GM18502 (cell line): Measurements from ENCODE around the gene MFRP.

ENCODE experiments used
- ATAC-seq: cut with Tn5 transposase; IDR thresholded peaks from one replicate; pipeline ENCODE4 v1.9.1; 2021; ENCODE audit warnings: mild to moderate bottlenecking; ENCODE audit not compliant: unreplicated experiment, poor library complexity

MFRP gene

DNA sequence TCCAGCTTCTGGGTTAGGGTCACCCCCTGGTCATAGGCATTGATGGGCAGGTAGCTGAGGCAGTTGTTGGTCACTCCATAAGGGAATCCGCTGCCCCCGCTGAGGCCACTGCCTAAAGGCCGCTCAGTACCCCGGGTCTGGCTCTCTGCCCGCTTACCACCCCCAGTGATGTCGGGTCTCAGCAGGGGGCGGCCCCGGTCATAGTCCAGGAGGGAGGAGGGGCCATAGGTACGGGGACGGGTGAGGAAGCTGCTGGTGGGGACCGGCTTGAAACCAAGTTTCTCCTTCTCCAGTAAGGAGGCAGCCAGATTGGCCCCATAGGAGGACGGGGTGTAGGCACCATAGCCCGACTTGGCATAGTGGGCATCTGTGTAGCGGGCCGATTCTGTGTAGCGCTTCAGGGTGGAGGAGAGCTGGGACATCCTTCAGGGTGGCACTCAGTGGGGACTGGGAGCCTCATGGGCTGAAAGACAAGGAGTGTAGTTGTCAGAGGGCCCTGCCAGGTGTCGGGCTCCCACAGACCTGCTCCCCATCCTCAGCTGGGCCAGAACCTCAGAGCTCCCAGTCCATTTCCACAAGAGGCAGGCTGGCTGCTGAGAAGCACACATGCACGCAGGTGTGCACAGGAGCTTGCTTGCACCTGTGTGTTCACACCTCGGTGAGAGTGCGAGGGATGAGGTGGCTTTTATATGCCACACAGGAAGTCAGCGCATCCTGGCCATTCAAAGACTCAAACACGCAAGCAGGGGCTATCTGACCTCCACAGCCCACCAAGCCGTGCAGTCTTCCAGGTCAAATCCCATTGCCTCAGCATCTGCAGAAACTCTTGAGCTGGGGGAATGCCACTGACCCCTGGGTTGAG lies 26.8 kb upstream of the MFRP start:
- no peak for ATAC-seq

DNA sequence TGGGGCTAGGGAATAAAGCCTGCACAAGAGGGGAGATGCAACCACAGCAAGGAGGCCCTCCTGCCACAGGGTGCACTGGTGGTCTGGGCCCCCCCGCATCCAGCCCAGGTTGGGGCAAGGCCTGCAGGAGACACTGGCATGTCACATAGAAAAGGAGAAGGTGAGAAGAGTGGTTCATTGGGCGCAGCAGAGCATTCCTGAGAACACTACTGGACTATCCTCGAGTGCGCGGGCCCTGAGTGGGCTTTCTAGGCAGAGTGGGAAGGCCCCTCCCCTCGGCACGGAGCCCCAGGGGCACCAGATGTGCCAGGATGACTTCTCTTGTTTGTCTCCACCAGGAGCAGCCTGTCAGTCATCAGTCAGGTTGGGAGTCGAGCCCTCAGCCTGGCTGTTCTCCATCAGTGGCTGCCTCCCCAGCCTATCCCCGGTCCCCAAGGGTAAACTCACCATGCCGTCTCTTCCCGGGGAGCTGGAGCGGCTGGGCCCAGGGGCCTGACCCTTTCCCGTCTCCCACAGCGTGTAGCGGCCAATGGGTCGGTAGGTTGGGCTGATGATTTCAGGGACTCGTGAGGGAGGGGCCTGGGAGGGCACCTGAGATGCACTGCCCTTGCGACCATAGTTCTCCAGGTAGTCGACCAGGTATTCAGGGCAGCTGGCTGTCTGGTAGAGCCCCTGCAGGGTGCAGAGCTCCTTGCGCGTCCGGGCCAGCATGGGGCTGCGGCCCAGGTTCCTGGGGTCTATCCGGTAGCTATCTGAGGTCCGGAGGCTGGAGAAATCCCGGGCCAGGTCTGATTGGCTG lies 26.0 kb upstream of the MFRP start:
- ATAC-seq, result no peak

DNA sequence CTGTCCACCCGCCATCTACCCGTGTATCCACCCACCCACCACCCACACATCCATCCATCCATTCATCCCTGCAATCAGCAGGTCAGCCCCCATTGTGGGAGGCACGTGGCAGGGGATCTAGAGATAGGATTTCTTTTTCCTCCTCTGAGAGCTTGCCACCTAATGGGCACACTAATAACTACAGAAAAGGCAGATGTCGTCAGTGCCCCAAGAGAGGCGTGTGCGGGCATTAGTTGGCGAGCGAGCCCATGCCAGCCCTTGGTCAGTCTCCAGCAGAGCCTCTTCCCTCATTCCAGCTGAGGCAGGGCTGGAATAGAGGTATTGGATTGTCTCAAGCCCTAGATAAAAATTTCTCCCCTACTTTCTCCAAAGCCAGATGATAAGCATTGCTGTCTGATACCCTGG lies 25.3 kb upstream of the MFRP start:
- ATAC-seq, result no peak

- no peak for ATAC-seq
These were observed 24.6 kb upstream of the MFRP start for GRCh38 chr11:119371067-119371601.

DNA sequence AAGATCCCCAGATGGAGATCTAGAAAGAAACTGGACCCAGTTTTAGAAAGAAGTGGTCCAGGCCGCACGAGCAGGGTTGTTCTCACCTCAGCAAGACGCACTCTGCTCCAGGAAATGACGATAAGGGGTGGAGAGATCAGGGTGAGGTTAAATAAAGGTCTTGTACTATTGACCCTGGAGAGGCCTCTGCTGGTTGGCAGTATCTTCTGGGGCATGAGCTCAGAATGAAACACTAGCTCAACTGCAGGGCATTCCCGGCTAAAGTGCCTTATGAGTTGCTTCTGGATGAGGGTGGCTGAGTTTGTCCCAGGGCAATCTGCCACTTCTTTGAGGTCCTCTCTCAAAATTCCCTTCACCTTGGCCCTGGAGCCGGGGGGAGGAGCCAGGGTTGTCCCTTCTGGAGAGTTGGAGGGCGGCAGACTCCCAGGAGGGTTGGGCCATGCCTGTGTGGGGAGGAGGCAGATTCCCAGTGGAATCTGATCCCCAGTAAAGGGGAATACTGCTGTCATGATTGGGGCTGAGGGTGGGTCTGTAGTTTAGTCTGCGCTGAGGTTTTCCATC lies 24.1 kb upstream of the MFRP start:
- no peak for ATAC-seq

DNA sequence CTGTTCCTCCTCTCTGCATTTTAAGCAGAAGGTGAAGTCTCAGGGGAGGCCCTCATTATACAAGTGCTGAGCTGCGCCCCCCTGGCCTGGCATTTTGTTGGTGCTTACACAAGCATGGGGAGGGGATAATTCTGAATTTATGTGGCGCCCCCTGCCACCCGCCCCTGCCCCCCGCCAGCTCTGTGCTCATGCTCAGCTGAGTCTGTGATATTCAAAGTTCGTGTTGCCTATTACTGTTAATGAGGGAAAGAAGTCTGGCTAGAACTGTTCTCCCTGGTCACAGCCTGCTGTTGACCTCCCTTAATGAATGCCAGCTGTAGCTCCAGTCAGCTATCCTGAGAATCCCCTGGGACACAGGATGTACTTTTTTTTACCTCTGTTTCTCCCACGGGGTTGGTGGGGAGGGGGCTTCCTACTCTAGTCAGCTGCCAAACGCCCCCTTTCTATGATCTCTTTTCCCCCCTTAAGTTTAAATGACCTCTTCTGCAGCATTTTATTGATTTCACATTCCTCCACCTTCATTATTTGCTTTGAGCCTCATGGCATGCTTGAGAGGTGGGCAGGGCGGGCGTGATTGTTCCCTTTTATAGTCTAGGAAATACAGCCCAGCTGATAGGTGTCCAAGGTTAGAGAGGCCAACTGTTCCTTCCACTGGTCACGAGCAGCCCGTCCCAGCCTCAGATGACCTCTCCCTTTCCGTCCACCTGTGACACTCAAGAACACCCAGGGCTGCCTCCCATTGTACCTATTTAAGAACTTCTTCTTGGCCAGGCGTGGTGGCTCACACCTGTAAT lies 22.8 kb upstream of the MFRP start:
- ATAC-seq, result no peak

GRCh38 chr11:119368121-119369034 lies 21.9 kb upstream of the MFRP start:
- ATAC-seq, result no peak

DNA sequence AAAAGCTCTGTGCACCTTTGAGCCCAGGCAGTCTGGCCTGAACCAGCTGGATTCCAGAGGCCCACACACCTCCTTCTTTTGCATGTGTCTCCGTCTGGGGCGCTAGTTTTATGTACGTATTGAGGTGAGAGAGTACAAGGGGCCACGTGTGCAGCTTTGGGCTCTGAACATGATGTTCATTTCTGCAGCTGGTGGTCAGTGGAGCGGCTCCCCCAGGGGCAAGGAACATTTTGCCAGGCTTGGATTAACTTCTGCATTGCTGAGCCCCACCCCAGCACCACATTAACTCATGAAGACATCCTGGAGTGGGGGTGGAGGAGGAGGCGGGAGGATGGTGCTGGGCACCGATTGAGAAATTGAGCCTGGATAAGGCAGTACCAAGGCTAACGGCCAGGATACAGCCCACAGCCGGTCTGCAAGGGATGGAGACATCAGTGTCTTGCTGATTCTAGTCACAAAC lies 21.2 kb upstream of the MFRP start:
- ATAC-seq, result no peak

DNA sequence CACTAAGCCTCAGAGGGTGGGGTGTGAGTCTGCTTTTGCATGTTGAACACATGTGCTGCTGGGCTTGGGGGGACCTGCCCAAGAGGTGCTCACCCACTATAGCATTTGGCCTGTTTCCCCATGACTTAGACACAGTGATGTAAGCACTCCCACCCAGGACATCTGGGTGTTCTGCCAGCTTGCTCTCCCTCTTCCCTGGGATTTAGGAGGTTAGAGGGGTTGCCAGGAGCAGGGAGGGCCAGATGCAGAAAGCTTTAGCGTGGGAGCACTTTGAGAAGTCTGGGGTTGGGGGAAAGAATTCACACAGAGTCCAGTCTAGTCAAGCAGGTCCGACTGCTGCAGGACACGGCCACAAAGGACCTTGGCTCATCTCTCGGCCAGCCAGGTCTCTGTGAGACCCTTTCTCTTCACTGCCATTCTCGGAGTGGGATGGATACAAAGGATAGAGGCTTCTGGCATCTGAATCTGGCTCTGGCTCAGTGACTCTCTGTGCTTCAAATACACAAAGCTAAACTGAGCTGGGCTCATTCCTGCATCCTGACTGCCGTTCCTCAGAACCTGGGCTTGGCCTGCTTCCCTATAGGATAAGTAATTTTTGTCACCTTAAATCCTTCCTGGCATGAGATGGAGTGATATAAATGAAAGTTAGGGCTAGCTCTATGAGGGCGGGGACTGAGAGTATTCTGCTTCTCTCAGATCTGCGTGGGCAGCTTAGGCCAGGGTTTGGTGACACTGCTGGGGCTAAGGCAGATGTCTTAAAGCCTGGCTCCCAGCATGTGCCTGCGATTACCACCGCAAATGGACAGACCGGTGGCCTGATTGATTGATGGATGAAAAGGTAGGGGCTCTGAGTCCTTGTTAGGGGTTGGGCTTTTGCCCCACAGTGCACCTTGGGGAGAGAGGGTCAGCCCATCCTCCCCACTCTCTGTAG lies 20.4 kb upstream of the MFRP start:
- ATAC-seq, result no peak

DNA sequence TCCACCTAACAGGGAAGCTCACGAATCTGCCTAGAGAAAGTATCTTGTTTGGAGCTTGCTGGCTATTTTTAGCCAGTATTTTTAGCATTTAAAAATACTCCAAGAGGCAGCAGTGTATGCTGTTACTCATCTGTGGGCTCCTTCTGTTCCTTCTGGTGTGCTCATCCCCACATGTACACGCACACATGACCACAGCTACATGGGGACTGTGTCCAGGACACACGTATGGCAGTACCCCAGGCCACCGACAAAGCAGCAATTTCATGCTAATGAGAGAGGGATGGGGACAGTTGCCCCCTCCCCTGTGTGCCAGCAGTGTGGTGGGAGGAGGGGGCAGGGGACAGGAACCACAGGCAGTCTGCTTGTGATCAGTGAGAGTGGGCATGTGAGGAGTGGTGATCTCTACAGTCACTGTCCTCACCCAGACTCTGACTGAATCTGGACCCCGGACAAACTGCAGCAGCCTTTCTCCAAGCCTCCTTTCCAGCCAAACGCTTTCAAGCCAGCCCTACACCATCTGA lies 18.6 kb upstream of the MFRP start:
- ATAC-seq, result no peak

DNA sequence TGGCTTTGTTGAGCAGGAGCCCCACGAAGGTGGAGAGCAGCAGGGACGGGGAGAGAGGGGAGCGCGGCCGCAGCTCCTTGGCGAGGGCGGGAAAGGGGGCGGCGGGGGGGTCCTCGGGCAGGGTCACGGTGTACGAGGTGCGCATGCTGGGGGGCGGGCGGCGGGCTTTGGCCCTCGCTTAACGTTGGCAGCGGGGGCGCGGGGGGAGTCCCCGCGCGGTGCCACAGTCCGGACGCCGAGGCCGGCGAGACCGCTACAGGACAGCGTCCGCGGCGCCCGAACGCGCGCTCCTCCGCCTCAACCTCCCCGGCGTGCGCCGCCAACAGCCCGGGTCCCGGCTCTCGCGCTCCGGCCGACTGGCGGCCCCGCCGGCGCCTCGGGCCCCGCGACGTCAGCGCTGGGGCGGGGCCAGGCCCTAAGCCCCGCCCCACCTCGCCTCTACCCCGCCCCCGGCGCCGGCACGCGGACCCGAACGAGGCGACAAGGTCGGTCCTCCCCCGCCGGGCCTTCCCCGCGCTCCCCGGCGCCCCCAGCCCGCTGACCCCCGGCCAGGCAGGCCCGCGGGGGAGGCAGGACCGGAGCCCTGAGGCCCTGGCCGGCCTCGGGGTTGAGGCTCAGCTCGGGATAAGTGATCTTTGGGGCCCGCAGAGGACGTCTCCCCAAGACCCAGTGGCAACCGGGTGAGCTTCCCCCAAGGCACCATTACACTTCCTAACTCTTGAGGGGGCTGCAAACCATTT lies 17.5 kb upstream of the MFRP start:
- ATAC-seq, result no peak

- ATAC-seq, result no peak
These were observed 16.8 kb upstream of the MFRP start for GRCh38 chr11:119363081-119363850.

- ATAC-seq, result no peak
These were observed 16.2 kb upstream of the MFRP start for GRCh38 chr11:119362741-119363080.

DNA sequence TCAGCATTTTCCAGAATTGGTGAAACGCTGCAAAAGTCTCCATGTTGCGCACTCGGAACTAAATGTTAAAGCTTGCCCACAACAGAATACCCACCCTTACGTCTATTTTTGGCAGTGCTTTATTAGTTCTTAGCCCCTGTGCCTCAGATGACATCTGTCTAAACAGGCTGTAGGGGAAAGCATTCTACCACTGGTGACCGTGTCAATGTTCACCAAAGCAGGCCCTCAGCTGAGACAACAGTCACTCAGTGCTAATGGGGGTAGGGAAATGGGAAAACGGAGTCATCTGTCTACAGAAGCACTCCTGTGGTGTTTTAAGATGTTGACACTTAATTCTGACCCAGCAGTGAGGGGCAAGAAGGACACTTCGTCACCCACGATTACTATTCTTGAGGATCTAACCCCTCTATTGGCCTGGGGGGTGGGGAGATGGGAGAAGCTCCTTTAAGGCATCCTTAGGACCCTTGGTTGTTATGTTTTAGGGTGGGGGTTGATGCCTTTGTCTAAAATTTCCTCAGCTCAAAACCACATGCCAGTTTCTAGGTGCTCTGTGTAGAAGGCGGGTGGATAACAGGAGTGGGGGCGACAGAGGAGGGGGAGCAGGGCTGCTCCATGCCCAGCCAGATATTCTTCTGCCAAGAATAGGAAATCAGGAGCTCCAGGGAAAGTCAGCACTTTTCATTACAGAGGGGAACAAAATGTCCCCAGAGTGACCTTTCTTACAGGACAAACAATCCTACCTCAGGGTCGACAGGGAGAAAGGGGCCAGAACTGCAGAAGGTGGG lies 15.6 kb upstream of the MFRP start:
- no peak for ATAC-seq

DNA sequence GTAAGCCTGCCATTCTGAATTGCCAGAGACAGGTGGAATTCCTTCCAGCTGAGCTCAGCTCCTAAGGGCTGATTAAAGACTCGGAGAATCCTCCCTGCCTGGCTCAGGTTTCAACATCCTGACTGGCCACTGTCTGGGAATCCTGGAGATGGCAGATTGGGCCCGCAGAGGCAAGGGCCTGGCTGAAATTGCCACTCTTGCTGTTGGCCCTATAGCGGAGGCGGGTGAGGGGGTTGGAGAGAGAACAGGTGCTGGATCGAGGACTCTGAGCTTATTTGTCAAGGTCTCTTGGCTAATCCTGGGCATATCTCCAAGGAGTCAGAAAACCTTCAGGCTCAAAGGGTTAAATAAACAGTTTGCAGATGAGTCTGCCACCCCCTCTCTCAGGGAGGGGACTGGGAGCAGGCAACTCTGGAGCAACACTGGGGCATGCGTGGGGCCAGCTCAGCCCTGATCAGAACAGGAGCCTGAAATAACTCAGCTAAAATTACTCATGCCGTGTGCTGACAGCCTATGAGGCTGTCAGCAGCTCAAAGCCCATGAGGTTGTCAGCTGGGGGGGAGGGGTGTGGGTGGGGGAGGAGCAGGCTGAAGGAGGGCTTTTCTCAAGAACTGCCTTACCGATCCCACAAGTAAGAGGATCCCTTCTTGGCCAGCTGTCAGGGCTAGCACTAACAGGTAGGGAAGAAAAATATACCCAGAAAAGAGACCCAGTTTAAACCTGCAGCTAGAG lies 14.7 kb upstream of the MFRP start:
- no peak for ATAC-seq
